K562 (cell line): ENCODE results near the gene COX19.

ENCODE experiments used
- ARNT ChIP-seq, 2 experiments: fragments of 450-650 bp; IDR thresholded peaks; 2 replicates each; pipeline ENCODE4 v1.6.1; 2016; ENCODE audit warnings: mild to moderate bottlenecking in 1 of 2
- CHD2 ChIP-seq: IDR thresholded peaks from 2 replicates; pipeline ENCODE4 v1.6.1; 2011; ENCODE audit warnings: low read depth, low read length
- HNRNPUL1 ChIP-seq: fragments of 200-400 bp; formaldehyde crosslinking; IDR thresholded peaks from 2 replicates; pipeline ENCODE4 v1.6.1; 2017; ENCODE audit warnings: low read length
- LEF1 ChIP-seq: fragments of 450-650 bp; IDR thresholded peaks from 2 replicates; pipeline ENCODE4 v1.6.1; 2016; ENCODE audit warnings: mild to moderate bottlenecking
- POLR2A ChIP-seq: fragments of 450-650 bp; conservative IDR thresholded peaks from 2 replicates; pipeline ENCODE4 v1.6.1; 2016
- SPI1 ChIP-seq: IDR thresholded peaks from 2 replicates; pipeline ENCODE4 v1.6.1; 2011; ENCODE audit warnings: low read depth, low read length, control low read depth, borderline replicate concordance
- TARDBP ChIP-seq: fragments of 450-650 bp; IDR thresholded peaks from 2 replicates; pipeline ENCODE4 v1.6.1; 2016
- TCF7L2 ChIP-seq: fragments of 150-350 bp; IDR thresholded peaks from 2 replicates; pipeline ENCODE4 v1.6.1; 2016; ENCODE audit warnings: low read depth, mild to moderate bottlenecking, low read length, moderate library complexity
- ZNF3 ChIP-seq: fragments of 250-450 bp; sonication (Bioruptor Pico); IDR thresholded peaks from 2 replicates; pipeline ENCODE4 v1.5.0; 2021; ENCODE audit warnings: mild to moderate bottlenecking, moderate library complexity
- TF ChIP-seq, protein P1 (sequence below), 2 experiments: fragments of 450-650 bp; formaldehyde crosslinking in 1 of 2; IDR thresholded peaks; 2 replicates each; pipeline versions ENCODE4 v1.4.0 to v1.6.1; 2014 to 2020; ENCODE audit warnings: mild to moderate bottlenecking in 2 of 2, borderline replicate concordance in 1 of 2, low read depth in 1 of 2
- TF ChIP-seq, protein P2 (sequence below), 3 experiments: IDR thresholded peaks in 2 of 3; conservative IDR thresholded peaks in 1 of 3; 2 replicates each; pipeline ENCODE4 v1.5.1; 2011 to 2012; ENCODE audit warnings: low read length in 3 of 3, mild to moderate bottlenecking in 3 of 3, control low read depth in 2 of 3, improper control_type of control experiment in 1 of 3, inconsistent platforms in 1 of 3, low read depth in 1 of 3, mixed read lengths in 1 of 3, moderate library complexity in 1 of 3; ENCODE audit not compliant: insufficient read depth in 2 of 3
- TF ChIP-seq, protein P3 (sequence below): sonication (generic); formaldehyde crosslinking; IDR thresholded peaks from 2 replicates; pipeline ENCODE4 v1.5.0; 2020; ENCODE audit warnings: missing genetic modification reagents

DNA sequence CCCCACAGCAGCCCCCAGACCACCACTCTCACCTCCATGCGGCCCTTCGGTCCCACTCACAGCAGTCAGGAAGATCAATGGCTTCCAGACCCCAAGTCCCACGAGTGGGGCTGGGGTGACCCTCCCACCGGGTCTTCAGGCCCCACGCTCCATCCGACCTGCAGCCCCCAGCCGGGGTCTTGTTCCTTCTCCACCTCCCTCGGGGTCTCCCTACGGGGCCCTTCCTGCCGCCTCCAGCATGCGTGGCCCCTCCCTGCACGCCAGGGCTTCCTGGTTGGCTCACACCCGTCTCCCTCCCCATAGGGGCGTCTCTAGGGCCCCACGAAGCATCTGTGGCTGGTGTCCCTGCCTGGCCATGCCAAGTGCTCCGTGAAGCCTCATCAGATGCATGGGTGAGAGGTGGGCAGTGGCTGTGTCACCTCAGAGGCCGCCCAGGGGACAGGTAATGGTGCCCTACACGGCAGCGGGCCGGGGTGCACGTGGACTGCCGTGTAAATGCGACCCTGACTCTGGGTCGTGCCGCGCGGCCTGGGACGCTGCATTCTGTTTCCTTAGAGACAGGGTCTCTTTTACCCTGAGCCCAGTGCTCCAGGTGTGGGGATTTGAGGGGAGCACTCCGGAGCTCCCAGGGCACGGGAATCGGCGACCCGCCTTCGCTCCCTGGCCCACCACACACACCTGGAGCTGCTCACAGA, 40.7 kb downstream of the COX19 start:
- no peak for TF ChIP-seq TARDBP
- no peak for TF ChIP-seq HNRNPUL1
- TF ChIP-seq ARNT (IDR thresholded peaks at IDR 0.05): no peak
- TF ChIP-seq POLR2A: no peak
- TF ChIP-seq, protein P1, sequence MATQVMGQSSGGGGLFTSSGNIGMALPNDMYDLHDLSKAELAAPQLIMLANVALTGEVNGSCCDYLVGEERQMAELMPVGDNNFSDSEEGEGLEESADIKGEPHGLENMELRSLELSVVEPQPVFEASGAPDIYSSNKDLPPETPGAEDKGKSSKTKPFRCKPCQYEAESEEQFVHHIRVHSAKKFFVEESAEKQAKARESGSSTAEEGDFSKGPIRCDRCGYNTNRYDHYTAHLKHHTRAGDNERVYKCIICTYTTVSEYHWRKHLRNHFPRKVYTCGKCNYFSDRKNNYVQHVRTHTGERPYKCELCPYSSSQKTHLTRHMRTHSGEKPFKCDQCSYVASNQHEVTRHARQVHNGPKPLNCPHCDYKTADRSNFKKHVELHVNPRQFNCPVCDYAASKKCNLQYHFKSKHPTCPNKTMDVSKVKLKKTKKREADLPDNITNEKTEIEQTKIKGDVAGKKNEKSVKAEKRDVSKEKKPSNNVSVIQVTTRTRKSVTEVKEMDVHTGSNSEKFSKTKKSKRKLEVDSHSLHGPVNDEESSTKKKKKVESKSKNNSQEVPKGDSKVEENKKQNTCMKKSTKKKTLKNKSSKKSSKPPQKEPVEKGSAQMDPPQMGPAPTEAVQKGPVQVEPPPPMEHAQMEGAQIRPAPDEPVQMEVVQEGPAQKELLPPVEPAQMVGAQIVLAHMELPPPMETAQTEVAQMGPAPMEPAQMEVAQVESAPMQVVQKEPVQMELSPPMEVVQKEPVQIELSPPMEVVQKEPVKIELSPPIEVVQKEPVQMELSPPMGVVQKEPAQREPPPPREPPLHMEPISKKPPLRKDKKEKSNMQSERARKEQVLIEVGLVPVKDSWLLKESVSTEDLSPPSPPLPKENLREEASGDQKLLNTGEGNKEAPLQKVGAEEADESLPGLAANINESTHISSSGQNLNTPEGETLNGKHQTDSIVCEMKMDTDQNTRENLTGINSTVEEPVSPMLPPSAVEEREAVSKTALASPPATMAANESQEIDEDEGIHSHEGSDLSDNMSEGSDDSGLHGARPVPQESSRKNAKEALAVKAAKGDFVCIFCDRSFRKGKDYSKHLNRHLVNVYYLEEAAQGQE (IDR thresholded peaks at IDR 0.05; ENCODE audit: borderline replicate concordance): no peak
- TF ChIP-seq, protein P1 (CRISPR knock-in tag; IDR thresholded peaks at IDR 0.05; ENCODE audit: low read depth): no peak
- TF ChIP-seq SPI1: no peak
- TF ChIP-seq, protein P2, sequence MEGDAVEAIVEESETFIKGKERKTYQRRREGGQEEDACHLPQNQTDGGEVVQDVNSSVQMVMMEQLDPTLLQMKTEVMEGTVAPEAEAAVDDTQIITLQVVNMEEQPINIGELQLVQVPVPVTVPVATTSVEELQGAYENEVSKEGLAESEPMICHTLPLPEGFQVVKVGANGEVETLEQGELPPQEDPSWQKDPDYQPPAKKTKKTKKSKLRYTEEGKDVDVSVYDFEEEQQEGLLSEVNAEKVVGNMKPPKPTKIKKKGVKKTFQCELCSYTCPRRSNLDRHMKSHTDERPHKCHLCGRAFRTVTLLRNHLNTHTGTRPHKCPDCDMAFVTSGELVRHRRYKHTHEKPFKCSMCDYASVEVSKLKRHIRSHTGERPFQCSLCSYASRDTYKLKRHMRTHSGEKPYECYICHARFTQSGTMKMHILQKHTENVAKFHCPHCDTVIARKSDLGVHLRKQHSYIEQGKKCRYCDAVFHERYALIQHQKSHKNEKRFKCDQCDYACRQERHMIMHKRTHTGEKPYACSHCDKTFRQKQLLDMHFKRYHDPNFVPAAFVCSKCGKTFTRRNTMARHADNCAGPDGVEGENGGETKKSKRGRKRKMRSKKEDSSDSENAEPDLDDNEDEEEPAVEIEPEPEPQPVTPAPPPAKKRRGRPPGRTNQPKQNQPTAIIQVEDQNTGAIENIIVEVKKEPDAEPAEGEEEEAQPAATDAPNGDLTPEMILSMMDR (IDR thresholded peaks at IDR 0.05 in 2 of 3, conservative IDR thresholded peaks at IDR 0.05 in 1 of 3; ENCODE audit: insufficient read depth in 2 of 3, low read depth in 1 of 3, low read length in 3 of 3): no peak
- TF ChIP-seq, protein P3, sequence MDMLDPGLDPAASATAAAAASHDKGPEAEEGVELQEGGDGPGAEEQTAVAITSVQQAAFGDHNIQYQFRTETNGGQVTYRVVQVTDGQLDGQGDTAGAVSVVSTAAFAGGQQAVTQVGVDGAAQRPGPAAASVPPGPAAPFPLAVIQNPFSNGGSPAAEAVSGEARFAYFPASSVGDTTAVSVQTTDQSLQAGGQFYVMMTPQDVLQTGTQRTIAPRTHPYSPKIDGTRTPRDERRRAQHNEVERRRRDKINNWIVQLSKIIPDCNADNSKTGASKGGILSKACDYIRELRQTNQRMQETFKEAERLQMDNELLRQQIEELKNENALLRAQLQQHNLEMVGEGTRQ: no peak
- no peak for TF ChIP-seq ZNF3
- no peak for TF ChIP-seq CHD2
- no peak for TF ChIP-seq LEF1
- TF ChIP-seq TCF7L2: no peak
